Activated naive CD8-positive, alpha-beta T cell treated with anti-CD3 and anti-CD28 coated beads, Interleukin-2, amount 10 ng/mL, durations not matched to agents 7 days and 5 days (primary cell): ENCODE data around the gene SIGMAR1. TPM values are rescaled to one million over a fixed set of nuclear protein-coding genes. Genes with fewer than 3 reads are reported as not detected.

Experiments
- ATAC-seq: fragments of 150-1000 bp; cut with Tn5 transposase; one replicate; pipeline ENCODE4 v1.10.0; 2021; ENCODE audit warnings: low read depth, moderate library complexity
- POLR2A ChIA-PET: fragments of 350-600 bp; sonication (Branson Sonifier 250); formaldehyde crosslinking; loops from one replicate; lab custom pipeline; 2021; ENCODE audit warnings: antibody characterized with exemption; lab: Charles Lee
- DNase-seq: peaks from one replicate; pipeline ENCODE4 v3.0.0; 2021
- H3K27ac Mint-ChIP-seq: one replicate; pipeline ENCODE4 v1.8.0; 2022; ENCODE audit warnings: mild to moderate bottlenecking, mixed read lengths
- H3K27me3 Mint-ChIP-seq: one replicate; pipeline ENCODE4 v1.8.0; 2022; ENCODE audit warnings: mild to moderate bottlenecking, moderate library complexity, mixed read lengths
- H3K36me3 Mint-ChIP-seq: one replicate; pipeline ENCODE4 v1.8.0; 2021; ENCODE audit warnings: mild to moderate bottlenecking, mixed read lengths
- H3K4me1 Mint-ChIP-seq: one replicate; pipeline ENCODE4 v1.8.0; 2021; ENCODE audit warnings: mixed read lengths
- H3K4me3 Mint-ChIP-seq: one replicate; pipeline ENCODE4 v1.8.0; 2022; ENCODE audit warnings: mild to moderate bottlenecking, moderate library complexity, mixed read lengths
- H3K9me3 Mint-ChIP-seq: one replicate; pipeline ENCODE4 v1.8.0; 2021; ENCODE audit warnings: mixed read lengths
- total RNA-seq, 2 experiments: library from RNA; stranded (reverse); gene quantifications; one replicate each; pipeline ENCODE4 v1.2.3, GENCODE V29; 2021

SIGMAR1 gene
- 10 to 100 TPM; 48.8 to 55.4 TPM for total RNA-seq

GRCh38 chr9:34637356-34638137 lies at the start of gene SIGMAR1:
SIGMAR1 (minus strand) TSS chr9:34637787; CDS start chr9:34637697, 90 bp downstream.
- Mint-ChIP-seq H3K27ac (peak within 1 kb of the TSS; percentile 84), H3K27me3 (no peaks in the 10 kb centered on the region), H3K4me1 (peaks cover 31% of the 10 kb centered on the region), H3K36me3 (peaks cover 2% of the 10 kb centered on the region), H3K9me3 (no peaks in the 10 kb centered on the region), H3K4me3 (peak within 1 kb of the TSS; percentile 87)
- peak; percentile 97 for DNase-seq
- peak; percentile 91 for ATAC-seq
- POLR2A ChIA-PET: interaction anchor here (0.6 to 7.1 kb wide), 22 partner anchors 8 to 1002 kb away, joined by 3 to 117 read pairs (median 5); partner anchors contain the start of genes ARID3C, CCL27, DCTN3 and GALT

GRCh38 chr9:34686732-34687131 lies 49.1 kb upstream of the SIGMAR1 start:
- Mint-ChIP-seq H3K4me1 (no peaks in the 10 kb centered on the region), H3K27me3 (no peaks in the 10 kb centered on the region), H3K36me3 (no peaks in the 10 kb centered on the region), H3K27ac (no peak overlapping the region), H3K9me3 (no peaks in the 10 kb centered on the region), H3K4me3 (no peak overlapping the region)
- ATAC-seq (no peak), DNase-seq (no peak)
- POLR2A ChIA-PET: no interaction called here

- H3K36me3 Mint-ChIP-seq: peaks cover 1% of the 10 kb centered on the region
- H3K9me3 Mint-ChIP-seq: no peaks in the 10 kb centered on the region
- no peak overlapping the region for H3K4me3 Mint-ChIP-seq
- POLR2A ChIA-PET: no interaction called here
- no peak overlapping the region for H3K27ac Mint-ChIP-seq
- H3K4me1 Mint-ChIP-seq: no peaks in the 10 kb centered on the region
- ATAC-seq (no peak), DNase-seq (no peak)
- H3K27me3 Mint-ChIP-seq: no peaks in the 10 kb centered on the region
Measured at GRCh38 chr9:34686231-34686630, 48.6 kb upstream of the SIGMAR1 start.

GRCh38 chr9:34685591-34685990 lies 48.0 kb upstream of the SIGMAR1 start:
- no peaks in the 10 kb centered on the region for H3K27me3 Mint-ChIP-seq
- no peaks in the 10 kb centered on the region for H3K9me3 Mint-ChIP-seq
- POLR2A ChIA-PET: no interaction called here
- ATAC-seq (no peak), DNase-seq (no peak)
- no peaks in the 10 kb centered on the region for H3K4me1 Mint-ChIP-seq
- H3K36me3 Mint-ChIP-seq: peaks cover 1% of the 10 kb centered on the region
- H3K4me3 Mint-ChIP-seq: no peak overlapping the region
- H3K27ac Mint-ChIP-seq: no peak overlapping the region

- H3K36me3 Mint-ChIP-seq: peaks cover 1% of the 10 kb centered on the region
- H3K9me3 Mint-ChIP-seq: no peaks in the 10 kb centered on the region
- DNase-seq: no peak
- no peak overlapping the region for H3K4me3 Mint-ChIP-seq
- H3K4me1 Mint-ChIP-seq: no peaks in the 10 kb centered on the region
- no peak for ATAC-seq
- no peaks in the 10 kb centered on the region for H3K27me3 Mint-ChIP-seq
- POLR2A ChIA-PET: no interaction called here
- no peak overlapping the region for H3K27ac Mint-ChIP-seq
Measured at GRCh38 chr9:34684816-34685215, 47.2 kb upstream of the SIGMAR1 start.

GRCh38 chr9:34684145-34684544 lies 46.6 kb upstream of the SIGMAR1 start:
- H3K36me3 Mint-ChIP-seq: peaks cover 1% of the 10 kb centered on the region
- H3K9me3 Mint-ChIP-seq: no peaks in the 10 kb centered on the region
- H3K4me1 Mint-ChIP-seq: no peaks in the 10 kb centered on the region
- DNase-seq (no peak), ATAC-seq (no peak)
- no peak overlapping the region for H3K27ac Mint-ChIP-seq
- H3K4me3 Mint-ChIP-seq: no peak overlapping the region
- H3K27me3 Mint-ChIP-seq: no peaks in the 10 kb centered on the region
- POLR2A ChIA-PET: no interaction called here

GRCh38 chr9:34675869-34676268 lies 38.3 kb upstream of the SIGMAR1 start:
- no peak for DNase-seq
- peaks cover 4% of the 10 kb centered on the region for H3K4me1 Mint-ChIP-seq
- H3K27me3 Mint-ChIP-seq: peaks cover 2% of the 10 kb centered on the region
- POLR2A ChIA-PET: interaction anchor here (0.9 kb wide), 1 partner anchor 11 kb away, joined by 3 read pairs; no protein-coding TSS in a partner anchor
- ATAC-seq: no peak
- H3K4me3 Mint-ChIP-seq: no peak overlapping the region
- no peaks in the 10 kb centered on the region for H3K9me3 Mint-ChIP-seq
- no peak overlapping the region for H3K27ac Mint-ChIP-seq
- no peaks in the 10 kb centered on the region for H3K36me3 Mint-ChIP-seq

- peak; percentile 75 for ATAC-seq
- Mint-ChIP-seq H3K36me3 (peaks cover 2% of the 10 kb centered on the region), H3K4me3 (no peak overlapping the region), H3K9me3 (no peaks in the 10 kb centered on the region), H3K4me1 (peaks cover 4% of the 10 kb centered on the region), H3K27me3 (peaks cover 2% of the 10 kb centered on the region), H3K27ac (no peak overlapping the region)
- POLR2A ChIA-PET: interaction anchor here (0.9 kb wide), 1 partner anchor 10 kb away, joined by 3 read pairs; no protein-coding TSS in a partner anchor
- DNase-seq: peak; percentile 62
Measured at GRCh38 chr9:34675048-34675714, 37.6 kb upstream of the SIGMAR1 start.

GRCh38 chr9:34674440-34674839 lies 36.9 kb upstream of the SIGMAR1 start:
- ATAC-seq (no peak), DNase-seq (no peak)
- Mint-ChIP-seq H3K27ac (no peak overlapping the region), H3K27me3 (peaks cover 2% of the 10 kb centered on the region), H3K36me3 (peaks cover 7% of the 10 kb centered on the region), H3K4me3 (no peak overlapping the region), H3K9me3 (peaks cover 2% of the 10 kb centered on the region), H3K4me1 (peaks cover 4% of the 10 kb centered on the region)
- POLR2A ChIA-PET: no interaction called here

GRCh38 chr9:34671307-34671706 lies 33.7 kb upstream of the SIGMAR1 start:
- peaks cover 7% of the 10 kb centered on the region for H3K4me1 Mint-ChIP-seq
- H3K36me3 Mint-ChIP-seq: peaks cover 25% of the 10 kb centered on the region
- POLR2A ChIA-PET: no interaction called here
- H3K27me3 Mint-ChIP-seq: peaks cover 2% of the 10 kb centered on the region
- DNase-seq (no peak), ATAC-seq (no peak)
- no peak overlapping the region for H3K27ac Mint-ChIP-seq
- no peak overlapping the region for H3K4me3 Mint-ChIP-seq
- peaks cover 6% of the 10 kb centered on the region for H3K9me3 Mint-ChIP-seq

GRCh38 chr9:34669809-34670562 lies 32.4 kb upstream of the SIGMAR1 start:
- Mint-ChIP-seq H3K9me3 (peaks cover 6% of the 10 kb centered on the region), H3K27me3 (no peaks in the 10 kb centered on the region), H3K4me3 (no peak overlapping the region), H3K36me3 (peaks cover 25% of the 10 kb centered on the region), H3K27ac (no peak overlapping the region), H3K4me1 (peaks cover 8% of the 10 kb centered on the region)
- no peak for DNase-seq
- ATAC-seq: no peak
- POLR2A ChIA-PET: no interaction called here

- ATAC-seq (peak; percentile 73), DNase-seq (peak; percentile 85)
- H3K4me3 Mint-ChIP-seq: peak overlapping the region; percentile 91
- POLR2A ChIA-PET: interaction anchor here (0.9 to 3.3 kb wide), 7 partner anchors 10 to 32 kb away, joined by 3 to 47 read pairs (median 4); partner anchors contain the start of genes GALT, IL11RA and SIGMAR1
- H3K27ac Mint-ChIP-seq: peak overlapping the region; percentile 91
- H3K9me3 Mint-ChIP-seq: peaks cover 6% of the 10 kb centered on the region
- no peaks in the 10 kb centered on the region for H3K27me3 Mint-ChIP-seq
- peaks cover 30% of the 10 kb centered on the region for H3K36me3 Mint-ChIP-seq
- H3K4me1 Mint-ChIP-seq: peaks cover 32% of the 10 kb centered on the region
Measured at GRCh38 chr9:34665381-34666250, 28.0 kb upstream of the SIGMAR1 start.
